ENCODE measurements around the gene FBXL4.

The FBXL4 gene

GRCh38 chr6:98823428-98824161, 124.2 kb downstream of the FBXL4 start:
- DNase-seq: no peak

DNA sequence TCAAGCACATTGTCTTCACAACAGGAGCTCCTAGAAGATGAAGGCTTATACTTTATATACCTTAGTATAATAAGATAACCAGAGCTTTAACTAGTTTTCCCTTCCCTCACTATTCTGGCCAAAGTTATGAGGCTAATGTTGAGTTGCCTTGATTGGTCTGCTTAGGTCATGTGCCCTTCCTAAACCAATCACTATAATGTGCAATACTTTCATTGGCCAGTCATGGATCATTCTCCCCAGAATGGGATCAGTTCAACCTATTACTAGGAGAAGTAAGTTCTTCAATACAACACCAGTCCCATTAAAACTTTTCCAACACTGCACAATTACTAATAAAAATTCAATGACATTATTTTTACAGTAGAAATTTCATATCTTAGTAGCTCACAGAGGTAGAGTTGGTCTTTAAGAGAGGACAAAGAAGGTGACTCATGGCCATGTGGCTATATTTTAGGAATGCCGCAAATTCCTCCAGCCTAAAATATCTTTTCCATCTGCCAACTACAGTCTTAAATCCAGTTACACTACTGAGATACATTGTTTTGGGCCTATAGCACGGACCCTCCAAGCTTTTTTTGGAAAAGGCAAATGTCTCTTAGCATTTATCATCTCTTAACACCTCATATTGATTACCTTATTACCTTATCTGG, 125.9 kb downstream of the FBXL4 start:
- no peak for DNase-seq

Data from KG1 (cell line).